ENCODE data around the gene CDH23.

The CDH23 gene

DNA sequence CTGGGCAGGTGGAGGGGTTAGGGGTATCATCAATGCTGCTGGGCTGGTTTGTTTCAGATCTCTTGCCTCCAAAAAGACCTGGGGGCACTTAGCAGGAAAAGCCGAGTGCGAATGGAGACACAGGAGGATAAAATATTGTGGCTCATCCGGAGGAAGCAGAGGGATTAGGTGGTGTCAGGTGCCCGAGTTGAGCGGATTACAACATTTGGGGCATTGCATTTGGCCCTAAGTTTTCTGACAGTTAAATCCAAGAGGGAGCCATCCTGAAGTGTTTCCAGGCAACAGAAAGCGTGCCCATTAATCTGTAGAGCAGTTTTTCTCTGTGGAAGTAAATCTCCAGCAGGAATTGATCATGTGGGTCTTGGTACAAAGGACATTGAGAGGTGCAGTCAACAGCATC, 85.9 kb downstream of the CDH23 start:
- H3K27ac ChIP-seq: no peak overlapping the region
- no peak for TF ChIP-seq CTCF (conservative IDR thresholded peaks at IDR 0.05)

DNA sequence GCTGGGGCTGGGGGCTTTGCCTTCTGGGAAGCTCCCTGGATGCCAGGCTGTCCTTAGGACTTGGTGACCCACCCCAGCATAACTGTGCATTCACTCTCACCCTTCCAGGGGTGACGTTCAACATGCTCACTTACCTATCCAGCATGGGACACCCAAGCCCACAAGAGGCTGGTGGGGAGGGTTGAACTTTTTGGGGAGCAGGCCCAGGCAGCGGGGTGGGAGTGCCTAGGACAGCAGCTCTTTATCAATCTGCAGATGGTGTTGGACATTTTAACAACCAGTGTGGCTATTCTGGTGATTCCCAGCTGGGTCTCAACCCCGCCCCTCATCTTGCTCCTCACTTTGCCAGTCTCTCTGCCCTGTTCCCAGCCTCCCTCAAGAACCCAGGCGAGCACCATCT, 86.4 kb downstream of the CDH23 start:
- no peak overlapping the region for H3K27ac ChIP-seq
- no peak for TF ChIP-seq CTCF (conservative IDR thresholded peaks at IDR 0.05)

DNA sequence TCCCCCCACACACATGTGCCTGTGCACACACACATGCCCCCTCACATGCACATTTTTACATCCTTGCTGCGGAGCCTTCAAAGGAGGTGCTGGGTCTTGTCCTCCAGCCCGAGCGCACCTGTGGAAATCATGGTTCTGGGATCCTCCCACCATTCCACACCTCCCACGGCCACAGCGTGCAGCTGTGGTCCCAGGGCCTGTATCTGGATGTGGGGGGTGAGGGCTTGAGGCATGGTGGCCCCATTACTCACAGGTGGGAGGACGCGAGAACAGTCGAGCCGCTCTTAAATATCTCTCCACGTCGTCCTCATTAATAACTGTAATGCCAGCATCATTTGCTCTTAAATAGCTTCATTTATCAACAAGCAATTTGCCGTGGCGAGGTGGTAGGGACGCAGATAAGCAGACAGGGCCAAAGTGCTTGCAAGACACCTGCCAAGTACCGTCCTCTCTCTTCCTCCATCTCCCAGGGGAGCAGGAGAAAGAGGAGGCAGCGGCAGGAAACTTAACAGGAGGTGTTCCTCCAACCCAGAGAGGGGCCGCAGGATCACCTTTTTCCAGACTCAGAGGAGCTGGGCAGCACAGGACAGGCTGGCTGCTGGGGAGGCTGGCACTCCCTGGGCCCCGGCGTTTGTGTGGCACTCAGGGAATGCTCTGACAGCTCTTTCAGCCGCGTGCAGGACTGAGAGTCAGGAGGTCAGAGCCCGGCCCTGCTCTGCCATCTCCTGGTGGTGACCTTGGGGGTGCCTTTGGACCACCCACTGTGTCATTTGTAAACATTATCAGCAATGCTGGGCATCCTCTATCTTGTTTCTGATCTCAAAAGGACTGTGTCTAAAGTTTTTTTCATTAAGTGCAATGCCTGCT, 87.4 kb downstream of the CDH23 start:
- TF ChIP-seq CTCF (conservative IDR thresholded peaks at IDR 0.05): no peak
- H3K27ac ChIP-seq: no peak overlapping the region

GRCh38 chr10:71486484-71487114, 89.9 kb downstream of the CDH23 start:
- H3K27ac ChIP-seq: no peak overlapping the region
- peak; percentile 76 for TF ChIP-seq CTCF (conservative IDR thresholded peaks at IDR 0.05)

DNA sequence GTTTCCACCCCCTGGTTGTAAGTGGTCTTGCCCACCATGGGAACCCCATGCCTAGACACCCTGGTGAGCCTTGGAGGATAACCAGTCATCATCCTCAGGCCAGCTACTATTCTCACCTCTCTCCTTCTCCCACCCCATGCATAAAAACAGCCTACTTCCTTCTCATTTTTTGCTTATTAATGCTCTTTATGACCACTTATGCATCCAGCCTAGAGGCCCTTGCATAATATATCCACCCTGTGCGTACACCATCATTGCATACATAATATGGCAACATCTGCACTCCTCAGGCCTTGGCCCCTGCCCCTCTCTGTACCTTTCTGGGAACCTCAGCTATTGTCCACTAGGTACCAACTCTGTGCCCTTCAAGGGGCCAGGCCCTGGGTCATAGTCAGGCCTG, 91.0 kb downstream of the CDH23 start:
- no peak for TF ChIP-seq CTCF (conservative IDR thresholded peaks at IDR 0.05)

DNA sequence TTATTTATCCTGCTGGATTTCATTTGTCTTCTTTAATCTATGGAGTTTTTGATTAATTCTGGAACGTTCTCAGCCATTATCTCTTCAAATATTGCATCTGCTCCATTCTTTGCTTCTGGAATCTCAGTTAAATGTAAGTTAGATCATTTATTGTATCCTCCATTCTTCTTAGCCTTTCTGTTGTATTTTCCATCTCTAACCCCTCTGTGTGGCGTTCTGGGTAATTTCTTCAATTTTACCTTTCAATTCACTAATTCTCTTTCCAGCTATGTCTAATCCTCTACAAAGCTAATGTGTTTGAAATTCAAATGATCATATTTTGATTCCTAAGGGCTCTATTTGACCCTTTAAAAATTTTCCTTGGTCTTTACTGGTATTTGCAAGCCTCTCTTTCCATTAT, 92.4 kb downstream of the CDH23 start:
- no peak overlapping the region for H3K27ac ChIP-seq
- TF ChIP-seq CTCF (conservative IDR thresholded peaks at IDR 0.05): no peak

More for the DNA sequence above, 91.0 kb downstream of the CDH23 start:
- H3K27ac ChIP-seq: peak overlapping the region; percentile 5; the same call in 1 of the 2 replicates

DNA sequence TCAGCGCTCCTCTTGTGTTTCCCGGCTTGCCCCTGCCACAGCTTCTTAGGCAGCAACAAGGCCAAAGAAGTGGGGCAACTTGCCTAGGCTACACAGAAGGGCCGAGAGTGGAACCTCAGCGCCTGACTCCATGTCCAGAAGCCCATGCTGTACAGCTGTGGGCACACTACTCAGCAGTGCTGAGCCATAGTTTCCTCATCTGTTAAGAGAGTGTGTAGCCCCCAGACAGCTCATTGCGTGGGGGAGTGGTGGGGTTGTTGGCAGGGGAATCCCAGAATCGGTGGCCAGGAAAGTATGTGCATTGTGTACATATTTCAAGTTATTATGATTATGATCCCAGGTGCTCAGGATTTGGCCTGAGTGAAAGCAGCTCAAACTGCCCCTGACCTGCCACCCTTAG, 96.2 kb downstream of the CDH23 start:
- no peak overlapping the region for H3K27ac ChIP-seq
- no peak for TF ChIP-seq CTCF (conservative IDR thresholded peaks at IDR 0.05)

Data from VCaP (cell line).